Measurements from ENCODE around the gene LTO1.

DNA sequence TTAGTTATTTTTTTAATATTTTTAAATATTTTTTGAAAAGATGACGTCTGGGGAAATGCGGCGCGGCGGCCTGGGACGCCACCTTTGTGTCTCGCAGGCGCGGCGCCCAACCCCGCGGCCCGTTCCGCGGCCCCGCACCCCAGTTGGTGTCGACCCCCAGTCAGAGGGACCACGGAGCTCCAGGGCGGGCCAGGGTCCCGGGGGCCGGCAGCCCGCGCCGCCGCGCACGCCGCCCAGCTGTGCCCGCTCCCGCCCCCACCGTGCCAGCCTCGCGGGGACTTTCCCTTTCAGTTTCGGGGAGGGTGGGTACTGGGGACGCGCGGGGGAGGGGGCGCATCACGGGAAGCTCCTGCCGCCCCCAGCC lies 32.6 kb downstream of the LTO1 start:
- no peak for TF ChIP-seq CBX2 (IDR thresholded peaks at IDR 0.05; ENCODE audit: low read depth, low read length)
- no peak for TF ChIP-seq CBX2 (CRISPR knock-in tag; IDR thresholded peaks at IDR 0.05; ENCODE audit: low read depth)
- TF ChIP-seq, protein P1, sequence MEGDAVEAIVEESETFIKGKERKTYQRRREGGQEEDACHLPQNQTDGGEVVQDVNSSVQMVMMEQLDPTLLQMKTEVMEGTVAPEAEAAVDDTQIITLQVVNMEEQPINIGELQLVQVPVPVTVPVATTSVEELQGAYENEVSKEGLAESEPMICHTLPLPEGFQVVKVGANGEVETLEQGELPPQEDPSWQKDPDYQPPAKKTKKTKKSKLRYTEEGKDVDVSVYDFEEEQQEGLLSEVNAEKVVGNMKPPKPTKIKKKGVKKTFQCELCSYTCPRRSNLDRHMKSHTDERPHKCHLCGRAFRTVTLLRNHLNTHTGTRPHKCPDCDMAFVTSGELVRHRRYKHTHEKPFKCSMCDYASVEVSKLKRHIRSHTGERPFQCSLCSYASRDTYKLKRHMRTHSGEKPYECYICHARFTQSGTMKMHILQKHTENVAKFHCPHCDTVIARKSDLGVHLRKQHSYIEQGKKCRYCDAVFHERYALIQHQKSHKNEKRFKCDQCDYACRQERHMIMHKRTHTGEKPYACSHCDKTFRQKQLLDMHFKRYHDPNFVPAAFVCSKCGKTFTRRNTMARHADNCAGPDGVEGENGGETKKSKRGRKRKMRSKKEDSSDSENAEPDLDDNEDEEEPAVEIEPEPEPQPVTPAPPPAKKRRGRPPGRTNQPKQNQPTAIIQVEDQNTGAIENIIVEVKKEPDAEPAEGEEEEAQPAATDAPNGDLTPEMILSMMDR (CRISPR knock-in tag; IDR thresholded peaks at IDR 0.05): no peak
- no peak for TF ChIP-seq IKZF1 (IDR thresholded peaks at IDR 0.05)
- no peak for TF ChIP-seq CBX5 (CRISPR knock-in tag; IDR thresholded peaks at IDR 0.05; ENCODE audit: borderline replicate concordance)
- TF ChIP-seq ZNF713 (CRISPR knock-in tag; IDR thresholded peaks at IDR 0.05): no peak
- TF ChIP-seq ARID3A (IDR thresholded peaks at IDR 0.05; ENCODE audit: low read depth, low read length): no peak
- TF ChIP-seq ZEB1 (IDR thresholded peaks at IDR 0.05; ENCODE audit: insufficient replicate concordance, low read depth): no peak
- TF ChIP-seq, protein P2, sequence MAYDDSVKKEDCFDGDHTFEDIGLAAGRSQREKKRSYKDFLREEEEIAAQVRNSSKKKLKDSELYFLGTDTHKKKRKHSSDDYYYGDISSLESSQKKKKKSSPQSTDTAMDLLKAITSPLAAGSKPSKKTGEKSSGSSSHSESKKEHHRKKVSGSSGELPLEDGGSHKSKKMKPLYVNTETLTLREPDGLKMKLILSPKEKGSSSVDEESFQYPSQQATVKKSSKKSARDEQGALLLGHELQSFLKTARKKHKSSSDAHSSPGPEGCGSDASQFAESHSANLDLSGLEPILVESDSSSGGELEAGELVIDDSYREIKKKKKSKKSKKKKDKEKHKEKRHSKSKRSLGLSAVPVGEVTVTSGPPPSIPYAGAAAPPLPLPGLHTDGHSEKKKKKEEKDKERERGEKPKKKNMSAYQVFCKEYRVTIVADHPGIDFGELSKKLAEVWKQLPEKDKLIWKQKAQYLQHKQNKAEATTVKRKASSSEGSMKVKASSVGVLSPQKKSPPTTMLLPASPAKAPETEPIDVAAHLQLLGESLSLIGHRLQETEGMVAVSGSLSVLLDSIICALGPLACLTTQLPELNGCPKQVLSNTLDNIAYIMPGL (CRISPR knock-in tag; IDR thresholded peaks at IDR 0.05; ENCODE audit: borderline replicate concordance in 1 of 2, low read depth in 1 of 2): no peak
- no peak for TF ChIP-seq KLF16 (CRISPR knock-in tag; IDR thresholded peaks at IDR 0.05)
- no peak for TF ChIP-seq RCOR2 (CRISPR knock-in tag; IDR thresholded peaks at IDR 0.05)
- no peak for TF ChIP-seq KDM5A (IDR thresholded peaks at IDR 0.05; ENCODE audit: borderline replicate concordance, low read length)
- TF ChIP-seq, protein P3, sequence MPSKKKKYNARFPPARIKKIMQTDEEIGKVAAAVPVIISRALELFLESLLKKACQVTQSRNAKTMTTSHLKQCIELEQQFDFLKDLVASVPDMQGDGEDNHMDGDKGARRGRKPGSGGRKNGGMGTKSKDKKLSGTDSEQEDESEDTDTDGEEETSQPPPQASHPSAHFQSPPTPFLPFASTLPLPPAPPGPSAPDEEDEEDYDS (CRISPR knock-in tag; IDR thresholded peaks at IDR 0.05): no peak
- TF ChIP-seq MTA3 (CRISPR knock-in tag; IDR thresholded peaks at IDR 0.05): no peak
- no peak for TF ChIP-seq ZNF337 (CRISPR knock-in tag; IDR thresholded peaks at IDR 0.05; ENCODE audit: borderline replicate concordance, low read depth)

Data from HepG2 (cell line).